ENCODE results near the gene CTNND1. TPM values are rescaled to one million over a fixed set of nuclear protein-coding genes. Genes with fewer than 3 reads are reported as not detected.

Gene CTNND1
- total RNA-seq, 1 donor, result 199 TPM

DNA sequence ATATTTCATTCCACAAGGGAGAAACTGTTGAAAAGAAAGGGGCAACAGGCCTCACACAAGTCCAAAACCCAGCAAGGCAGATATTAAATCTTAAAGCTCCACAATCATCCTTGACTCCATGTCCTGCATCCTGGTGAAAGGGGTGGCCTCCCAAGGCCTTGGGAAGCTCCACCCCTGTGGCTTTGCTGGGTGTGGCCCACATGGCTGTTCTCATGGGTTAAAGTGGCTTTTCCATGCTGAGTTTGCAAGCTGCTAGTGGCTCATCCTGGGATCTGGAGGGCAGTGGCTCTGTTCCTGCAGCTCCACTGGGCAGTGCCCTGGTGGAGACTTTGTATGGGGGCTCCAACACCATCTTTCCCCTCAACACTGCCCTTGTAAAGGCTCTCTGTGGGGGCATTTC is 106.4 kb downstream of the CTNND1 start:
- no peak for DNase-seq (ENCODE audit: low read depth)
- TF ChIP-seq, protein P1, sequence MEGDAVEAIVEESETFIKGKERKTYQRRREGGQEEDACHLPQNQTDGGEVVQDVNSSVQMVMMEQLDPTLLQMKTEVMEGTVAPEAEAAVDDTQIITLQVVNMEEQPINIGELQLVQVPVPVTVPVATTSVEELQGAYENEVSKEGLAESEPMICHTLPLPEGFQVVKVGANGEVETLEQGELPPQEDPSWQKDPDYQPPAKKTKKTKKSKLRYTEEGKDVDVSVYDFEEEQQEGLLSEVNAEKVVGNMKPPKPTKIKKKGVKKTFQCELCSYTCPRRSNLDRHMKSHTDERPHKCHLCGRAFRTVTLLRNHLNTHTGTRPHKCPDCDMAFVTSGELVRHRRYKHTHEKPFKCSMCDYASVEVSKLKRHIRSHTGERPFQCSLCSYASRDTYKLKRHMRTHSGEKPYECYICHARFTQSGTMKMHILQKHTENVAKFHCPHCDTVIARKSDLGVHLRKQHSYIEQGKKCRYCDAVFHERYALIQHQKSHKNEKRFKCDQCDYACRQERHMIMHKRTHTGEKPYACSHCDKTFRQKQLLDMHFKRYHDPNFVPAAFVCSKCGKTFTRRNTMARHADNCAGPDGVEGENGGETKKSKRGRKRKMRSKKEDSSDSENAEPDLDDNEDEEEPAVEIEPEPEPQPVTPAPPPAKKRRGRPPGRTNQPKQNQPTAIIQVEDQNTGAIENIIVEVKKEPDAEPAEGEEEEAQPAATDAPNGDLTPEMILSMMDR (IDR thresholded peaks at IDR 0.05; ENCODE audit: insufficient read depth, low read depth, low read length), result no peak
- H3K4me3 ChIP-seq (ENCODE audit: low read depth, low read length), result no peak overlapping the region

DNA sequence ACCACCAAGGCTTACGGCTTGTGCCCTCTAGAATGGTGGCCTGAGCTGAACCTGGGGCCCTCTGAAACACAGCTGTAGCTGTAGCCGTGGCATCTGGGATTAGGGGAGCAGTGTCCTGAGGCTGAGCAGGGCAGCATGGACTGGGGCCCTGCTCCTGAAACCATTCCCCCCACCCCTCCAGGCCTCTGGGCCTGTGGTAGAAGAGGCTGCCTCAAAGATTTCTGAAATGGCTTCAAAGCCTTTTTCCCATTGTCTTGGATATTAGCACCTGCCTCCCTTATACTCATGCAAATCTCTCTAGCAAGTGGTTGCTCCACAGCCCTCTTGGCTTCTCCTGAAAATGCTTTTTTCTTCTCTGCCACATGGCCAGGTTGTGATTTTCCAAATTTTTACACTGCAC is 106.9 kb downstream of the CTNND1 start:
- no peak for DNase-seq (ENCODE audit: low read depth)
- TF ChIP-seq, protein P1 (IDR thresholded peaks at IDR 0.05; ENCODE audit: insufficient read depth, low read depth, low read length), result no peak
- H3K4me3 ChIP-seq (ENCODE audit: low read depth, low read length), result no peak overlapping the region

Small RNA genes lying within 50 kb of the gene (small RNA-seq; reads per million reads assigned to genes)
- gene AP001931.1 (not detected), gene TMX2-CTNND1 (not detected)

Other genes with a start within 250 kb of the CTNND1 start
- 6.0 and 9.3 TPM in 2 replicates for gene SLC43A1, start 246.1 kb upstream of the CTNND1 start, total RNA-seq
- gene TIMM10, start 231.0 kb upstream of the CTNND1 start, total RNA-seq, result 27.7 and 39.3 TPM in 2 replicates
- not detected in 2 replicates for gene SMTNL1, start 224.2 kb upstream of the CTNND1 start, total RNA-seq
- gene UBE2L6, start 194.1 kb upstream of the CTNND1 start, total RNA-seq, result 60.9 and 73.0 TPM in 2 replicates
- gene SERPING1, start 164.1 kb upstream of the CTNND1 start, total RNA-seq, result 10.8 and 21.9 TPM in 2 replicates
- 0.43 and 0.64 TPM in 2 replicates for gene YPEL4, start 111.9 kb upstream of the CTNND1 start, total RNA-seq
- gene CLP1, start 104.0 kb upstream of the CTNND1 start, total RNA-seq, result 16.4 and 19.0 TPM in 2 replicates
- gene ZDHHC5, start 93.7 kb upstream of the CTNND1 start, total RNA-seq, result 39.0 and 59.6 TPM in 2 replicates
- gene MED19, start 49.6 kb upstream of the CTNND1 start, total RNA-seq, result 11.2 and 14.2 TPM in 2 replicates
- gene TMX2, start 49.2 kb upstream of the CTNND1 start, total RNA-seq, result 62.8 and 79.9 TPM in 2 replicates
- gene SELENOH, start 20.3 kb upstream of the CTNND1 start, total RNA-seq, result 66.9 and 68.9 TPM in 2 replicates
- not detected in 2 replicates for gene BTBD18, start 10.0 kb upstream of the CTNND1 start, total RNA-seq

Data from fibroblast of villous mesenchyme (primary cell).